Measurements from ENCODE around the gene DTWD2.

DTWD2 gene, protein sequence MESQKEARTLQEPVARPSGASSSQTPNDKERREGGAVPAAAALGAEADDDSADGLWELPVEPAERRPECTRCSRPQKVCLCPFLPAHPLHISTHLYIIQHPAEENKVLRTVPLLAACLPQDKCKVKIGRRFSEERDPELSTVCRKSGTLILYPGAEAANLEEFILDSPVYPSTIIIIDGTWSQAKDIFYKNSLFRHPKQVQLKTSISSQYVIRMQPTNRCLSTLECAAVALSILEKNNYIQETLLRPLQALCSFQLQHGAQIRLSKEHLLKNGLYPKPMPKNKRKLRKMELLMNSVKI

DNA sequence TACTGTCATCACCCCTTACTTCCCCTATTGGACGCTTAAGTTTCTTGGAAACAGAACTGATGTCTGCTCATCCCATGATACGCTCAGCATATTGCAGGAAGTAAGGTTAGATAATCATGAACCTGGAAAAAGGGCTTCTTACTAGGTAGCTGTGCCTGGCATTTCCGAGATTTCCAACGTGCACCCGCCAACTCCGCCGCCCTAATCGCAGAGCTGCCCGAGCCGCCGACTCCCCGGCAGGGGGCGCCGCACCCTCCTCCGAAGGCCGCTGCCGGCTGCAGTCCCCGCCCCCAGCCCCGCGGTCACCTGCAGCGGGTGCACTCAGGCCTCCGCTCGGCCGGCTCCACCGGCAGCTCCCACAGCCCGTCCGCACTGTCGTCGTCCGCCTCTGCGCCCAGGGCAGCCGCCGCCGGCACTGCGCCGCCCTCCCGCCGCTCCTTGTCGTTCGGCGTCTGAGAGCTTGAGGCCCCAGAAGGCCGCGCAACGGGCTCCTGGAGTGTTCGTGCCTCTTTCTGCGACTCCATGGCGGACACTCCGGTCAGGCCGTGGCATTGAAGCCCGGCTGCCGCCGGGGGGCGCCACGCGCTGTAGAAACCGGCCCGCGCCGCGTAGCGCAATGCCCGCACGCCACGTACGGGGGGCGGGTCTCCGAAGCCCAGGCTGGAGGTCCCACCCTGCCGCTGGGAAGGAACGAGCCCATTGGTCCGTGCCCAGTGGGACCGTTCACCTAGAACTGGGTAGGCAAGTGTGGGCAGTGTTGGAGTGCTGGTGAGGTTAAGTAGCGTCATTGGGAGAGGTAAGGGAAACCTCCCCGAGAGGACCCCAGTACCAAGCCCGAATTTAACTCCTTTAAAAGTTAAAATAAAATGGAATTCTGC lies at the start of gene DTWD2:
Gene DTWD2 (minus strand): TSS at position 560 of the 878 bp plus-strand sequence. CDS start 36 bp downstream, at position 524.
- Histone ChIP-seq H3K79me2 (ENCODE audit: control insufficient read depth, low read length) (no peaks in the 10 kb centered on the region), H3K27ac (ENCODE audit: low read depth, low read length) (peak within 1 kb of the TSS; percentile 50), H3K27me3 (ENCODE audit: control insufficient read depth, low read length) (no peaks in the 10 kb centered on the region), H3K9me2 (replicated peaks; ENCODE audit: control insufficient read depth, low read length) (no peaks in the 10 kb centered on the region), H3K9me3 (ENCODE audit: control insufficient read depth, insufficient read depth, low read length) (no peaks in the 10 kb centered on the region), H3K4me2 (ENCODE audit: low read length) (peak within 1 kb of the TSS; percentile 76), H3K36me3 (ENCODE audit: control insufficient read depth, low read length) (no peaks in the 10 kb centered on the region), H3K4me1 (ENCODE audit: control insufficient read depth, low read length) (peaks cover 22% of the 10 kb centered on the region), H3K4me3 (ENCODE audit: low read length) (peak within 1 kb of the TSS; percentile 81), H4K20me1 (ENCODE audit: control insufficient read depth, insufficient read depth, low read depth, low read length) (no peaks in the 10 kb centered on the region), H3F3A (ENCODE audit: control insufficient read depth, insufficient read depth) (peaks cover 13% of the 10 kb centered on the region)
- TF ChIP-seq, protein P1, sequence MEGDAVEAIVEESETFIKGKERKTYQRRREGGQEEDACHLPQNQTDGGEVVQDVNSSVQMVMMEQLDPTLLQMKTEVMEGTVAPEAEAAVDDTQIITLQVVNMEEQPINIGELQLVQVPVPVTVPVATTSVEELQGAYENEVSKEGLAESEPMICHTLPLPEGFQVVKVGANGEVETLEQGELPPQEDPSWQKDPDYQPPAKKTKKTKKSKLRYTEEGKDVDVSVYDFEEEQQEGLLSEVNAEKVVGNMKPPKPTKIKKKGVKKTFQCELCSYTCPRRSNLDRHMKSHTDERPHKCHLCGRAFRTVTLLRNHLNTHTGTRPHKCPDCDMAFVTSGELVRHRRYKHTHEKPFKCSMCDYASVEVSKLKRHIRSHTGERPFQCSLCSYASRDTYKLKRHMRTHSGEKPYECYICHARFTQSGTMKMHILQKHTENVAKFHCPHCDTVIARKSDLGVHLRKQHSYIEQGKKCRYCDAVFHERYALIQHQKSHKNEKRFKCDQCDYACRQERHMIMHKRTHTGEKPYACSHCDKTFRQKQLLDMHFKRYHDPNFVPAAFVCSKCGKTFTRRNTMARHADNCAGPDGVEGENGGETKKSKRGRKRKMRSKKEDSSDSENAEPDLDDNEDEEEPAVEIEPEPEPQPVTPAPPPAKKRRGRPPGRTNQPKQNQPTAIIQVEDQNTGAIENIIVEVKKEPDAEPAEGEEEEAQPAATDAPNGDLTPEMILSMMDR (IDR thresholded peaks at IDR 0.05; ENCODE audit: low read depth, low read length, poor library complexity, severe bottlenecking): peak; percentile 93
- no peak for TF ChIP-seq EZH2phosphoT487 (IDR thresholded peaks at IDR 0.05; ENCODE audit: borderline replicate concordance, low read length)

DNA sequence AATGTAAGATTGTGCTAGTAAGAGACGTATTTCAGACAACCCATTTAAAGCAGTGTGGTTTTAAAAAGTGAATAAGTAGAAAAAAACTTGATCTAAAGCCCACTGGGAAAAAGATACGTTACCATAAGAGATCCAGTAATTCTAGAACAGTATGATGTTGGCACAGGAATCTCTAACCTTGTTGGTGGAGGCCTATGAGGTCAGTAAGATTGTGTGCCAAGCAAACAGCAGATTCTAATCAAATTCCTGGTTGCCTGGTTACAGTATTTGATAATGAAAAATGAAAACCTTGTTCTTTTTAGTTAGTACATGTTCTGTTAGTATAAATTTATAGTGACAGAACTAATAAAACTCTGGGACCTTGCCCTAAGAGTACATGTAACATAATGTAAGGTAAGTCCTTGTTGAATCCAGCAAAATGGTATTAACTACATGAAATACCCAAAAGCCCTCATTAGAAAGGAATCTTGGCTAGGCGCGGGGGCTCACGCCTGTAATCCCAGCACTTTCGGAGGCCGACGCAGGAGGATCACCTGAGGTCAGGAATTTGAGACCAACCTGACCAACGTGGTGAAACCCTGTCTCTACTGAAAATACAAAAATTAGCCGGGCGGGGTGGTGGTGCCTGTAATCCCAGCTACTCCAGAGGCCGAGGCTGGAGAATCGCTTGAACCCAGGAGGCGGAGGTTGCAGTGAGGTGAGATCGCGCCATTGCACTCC lies 49.3 kb upstream of the DTWD2 start:
- H3K27ac ChIP-seq (ENCODE audit: low read depth, low read length): no peak overlapping the region

DNA sequence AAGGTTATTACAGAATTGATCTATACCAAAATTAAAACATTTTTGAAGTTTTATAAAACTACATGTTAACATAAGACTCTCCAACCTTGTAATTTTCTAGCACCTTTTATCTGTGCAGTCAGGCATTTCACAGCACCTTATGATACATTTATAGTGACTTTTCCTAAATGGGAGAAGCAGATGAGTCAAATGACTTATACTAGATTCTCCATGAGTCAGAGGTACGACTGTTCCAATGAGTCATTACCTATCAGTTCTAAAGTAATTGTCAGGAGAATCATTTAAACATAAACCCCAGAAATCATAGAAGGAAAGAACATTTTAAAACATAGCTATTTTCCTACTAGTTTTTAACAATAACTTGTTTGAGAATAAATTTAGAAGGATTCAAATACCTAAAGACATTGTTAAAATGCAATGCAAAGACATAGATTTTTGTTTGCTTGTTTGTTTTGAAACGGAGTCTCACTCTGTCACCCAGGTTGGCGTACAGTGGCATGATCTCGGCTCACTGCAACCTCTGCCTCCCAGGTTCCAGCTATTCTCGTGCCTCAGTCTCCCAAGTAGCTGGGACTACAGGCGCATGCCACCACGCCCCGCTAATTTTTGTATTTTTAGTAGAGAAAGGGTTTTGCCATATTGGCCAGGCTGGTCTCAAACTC lies 47.9 kb upstream of the DTWD2 start:
- no peak overlapping the region for H3K27ac ChIP-seq (ENCODE audit: low read depth, low read length)
- H3K4me2 ChIP-seq (ENCODE audit: low read length): no peak overlapping the region

More for the DNA sequence above, 49.3 kb upstream of the DTWD2 start:
- Histone ChIP-seq H4K20me1 (ENCODE audit: control insufficient read depth, insufficient read depth, low read depth, low read length) (no peaks in the 10 kb centered on the region), H3K4me2 (ENCODE audit: low read length) (no peak overlapping the region), H3F3A (ENCODE audit: control insufficient read depth, insufficient read depth) (peaks cover 4% of the 10 kb centered on the region; the same call in 1 of the 2 replicates), H3K9me2 (replicated peaks; ENCODE audit: control insufficient read depth, low read length) (no peaks in the 10 kb centered on the region), H3K79me2 (ENCODE audit: control insufficient read depth, low read length) (no peaks in the 10 kb centered on the region), H3K9me3 (ENCODE audit: control insufficient read depth, insufficient read depth, low read length) (no peaks in the 10 kb centered on the region), H3K4me3 (ENCODE audit: low read length) (no peak overlapping the region), H3K4me1 (ENCODE audit: control insufficient read depth, low read length) (peaks cover 15% of the 10 kb centered on the region), H3K27me3 (ENCODE audit: control insufficient read depth, low read length) (no peaks in the 10 kb centered on the region), H3K36me3 (ENCODE audit: control insufficient read depth, low read length) (no peaks in the 10 kb centered on the region)
- TF ChIP-seq, protein P1 (IDR thresholded peaks at IDR 0.05; ENCODE audit: low read depth, low read length, poor library complexity, severe bottlenecking): no peak
- TF ChIP-seq EZH2phosphoT487 (IDR thresholded peaks at IDR 0.05; ENCODE audit: borderline replicate concordance, low read length): no peak

More for the DNA sequence above, 47.9 kb upstream of the DTWD2 start:
- TF ChIP-seq, protein P1 (IDR thresholded peaks at IDR 0.05; ENCODE audit: low read depth, low read length, poor library complexity, severe bottlenecking): no peak
- TF ChIP-seq EZH2phosphoT487 (IDR thresholded peaks at IDR 0.05; ENCODE audit: borderline replicate concordance, low read length): no peak
- no peaks in the 10 kb centered on the region for H3K9me3 ChIP-seq (ENCODE audit: control insufficient read depth, insufficient read depth, low read length)
- no peaks in the 10 kb centered on the region for H3K36me3 ChIP-seq (ENCODE audit: control insufficient read depth, low read length)
- H3K4me3 ChIP-seq (ENCODE audit: low read length): no peak overlapping the region
- H3K79me2 ChIP-seq (ENCODE audit: control insufficient read depth, low read length): no peaks in the 10 kb centered on the region
- H3F3A ChIP-seq (ENCODE audit: control insufficient read depth, insufficient read depth): peaks cover 16% of the 10 kb centered on the region
- H3K9me2 ChIP-seq (replicated peaks; ENCODE audit: control insufficient read depth, low read length): no peaks in the 10 kb centered on the region
- no peaks in the 10 kb centered on the region for H4K20me1 ChIP-seq (ENCODE audit: control insufficient read depth, insufficient read depth, low read depth, low read length)
- H3K27me3 ChIP-seq (ENCODE audit: control insufficient read depth, low read length): no peaks in the 10 kb centered on the region
- H3K4me1 ChIP-seq (ENCODE audit: control insufficient read depth, low read length): peaks cover 29% of the 10 kb centered on the region

Measured in DOHH2 (cell line).